GM18511 (cell line): ENCODE data around the gene UBA3.

ENCODE experiments used
- ATAC-seq: cut with Tn5 transposase; IDR thresholded peaks from one replicate; pipeline ENCODE4 v1.9.1; 2021; ENCODE audit warnings: mild to moderate bottlenecking, moderate library complexity; ENCODE audit not compliant: unreplicated experiment

Gene UBA3

DNA sequence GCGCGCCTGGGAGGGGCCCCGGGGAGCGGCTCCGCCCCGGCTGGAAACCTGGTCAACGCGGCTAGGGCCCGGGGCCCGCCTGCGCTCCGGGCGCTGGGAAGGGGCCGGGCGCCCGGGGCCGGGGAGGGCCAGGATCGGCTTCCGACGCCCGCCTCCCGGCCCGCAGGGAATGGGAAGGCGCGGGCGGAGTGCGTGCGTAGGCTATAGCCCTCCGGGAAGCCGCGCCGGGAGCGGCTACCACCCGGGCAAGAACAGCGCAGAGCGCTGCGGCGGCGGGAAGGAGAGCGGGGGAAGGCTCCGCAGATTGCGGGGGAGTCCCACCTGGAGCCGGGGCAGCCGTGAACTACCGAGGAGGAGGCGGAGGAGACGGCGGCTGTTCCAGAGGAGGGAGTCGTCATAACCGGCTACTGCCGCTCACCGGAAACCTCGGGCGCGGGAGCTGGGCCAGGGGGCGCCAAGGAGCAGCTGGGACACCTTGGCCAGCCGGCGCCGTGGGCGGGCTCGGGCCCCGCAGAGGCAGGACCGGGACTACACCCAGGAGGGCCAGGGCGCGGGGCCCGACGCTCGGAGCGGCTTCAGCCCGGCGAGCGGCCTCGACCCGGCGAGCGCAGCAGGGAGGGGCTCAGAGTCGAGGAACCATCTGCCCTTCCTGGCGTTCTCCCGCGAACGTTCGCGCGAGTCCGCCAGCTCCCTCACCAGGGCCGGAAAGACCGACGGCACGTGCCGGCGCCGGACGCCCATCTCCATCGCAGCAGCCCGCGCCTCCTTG, 66.7 kb downstream of the UBA3 start, which contains the start of gene EOGT:
EOGT (minus strand) TSS at position 432 of the 769 bp plus-strand sequence. CDS start 3,838 bp downstream, outside the sequence.
- peak; percentile 82 for ATAC-seq

DNA sequence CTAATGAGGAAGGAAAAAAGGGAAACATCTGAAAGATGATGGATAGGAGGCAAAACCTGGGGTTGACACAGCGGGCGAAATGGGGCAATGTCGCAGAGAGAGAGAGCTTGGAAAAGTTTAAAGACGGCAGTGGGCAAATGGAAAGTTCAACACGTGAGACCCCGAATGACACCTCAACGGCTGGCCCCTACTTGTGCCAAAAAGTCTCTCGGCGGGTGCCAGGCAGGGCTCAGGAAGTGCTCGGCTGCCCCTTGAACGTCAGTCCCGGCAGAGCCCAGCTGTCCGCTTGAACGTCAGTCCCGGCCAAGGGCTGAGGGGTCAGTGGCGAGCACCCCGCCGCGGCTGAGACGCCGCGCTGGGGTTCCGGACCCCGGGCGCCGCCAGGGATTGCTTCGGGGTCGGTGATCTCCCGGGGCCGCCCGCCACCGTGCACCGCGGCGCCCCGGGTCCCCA, 67.3 kb downstream of the UBA3 start:
- peak; percentile 49 for ATAC-seq

DNA sequence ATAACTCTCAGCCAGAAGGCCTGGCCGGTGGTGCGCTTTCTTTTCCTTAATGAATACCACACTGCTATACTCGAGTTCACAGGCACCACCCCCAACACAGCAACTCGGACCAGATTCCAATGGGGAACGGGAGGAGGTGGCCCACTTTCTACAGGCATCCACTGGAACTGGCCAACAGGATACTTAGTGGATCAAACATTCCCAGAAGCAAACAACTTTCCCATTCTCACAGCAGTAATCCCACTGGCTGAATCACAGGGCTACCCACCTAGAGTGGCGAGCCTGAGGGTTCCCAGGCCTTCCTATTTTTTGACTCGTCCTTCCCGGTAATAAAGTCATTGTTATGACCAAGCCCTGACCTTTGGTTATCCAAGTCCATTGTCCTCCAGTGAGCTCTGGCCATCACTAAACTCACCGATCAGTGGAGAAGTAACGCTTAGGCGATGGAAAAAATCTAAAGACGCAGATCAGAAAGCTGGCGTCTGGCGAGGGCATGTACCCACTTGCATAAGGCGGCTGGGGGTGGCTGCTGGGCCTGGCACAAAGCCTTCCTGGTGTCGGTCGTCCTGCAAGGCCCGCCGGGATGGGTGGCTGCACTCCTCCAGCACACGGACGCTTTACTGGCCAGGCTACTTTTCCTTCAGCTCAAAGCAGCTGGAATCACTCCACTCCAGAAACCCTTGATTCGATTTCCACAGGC, 67.9 kb downstream of the UBA3 start:
- ATAC-seq, result no peak

DNA sequence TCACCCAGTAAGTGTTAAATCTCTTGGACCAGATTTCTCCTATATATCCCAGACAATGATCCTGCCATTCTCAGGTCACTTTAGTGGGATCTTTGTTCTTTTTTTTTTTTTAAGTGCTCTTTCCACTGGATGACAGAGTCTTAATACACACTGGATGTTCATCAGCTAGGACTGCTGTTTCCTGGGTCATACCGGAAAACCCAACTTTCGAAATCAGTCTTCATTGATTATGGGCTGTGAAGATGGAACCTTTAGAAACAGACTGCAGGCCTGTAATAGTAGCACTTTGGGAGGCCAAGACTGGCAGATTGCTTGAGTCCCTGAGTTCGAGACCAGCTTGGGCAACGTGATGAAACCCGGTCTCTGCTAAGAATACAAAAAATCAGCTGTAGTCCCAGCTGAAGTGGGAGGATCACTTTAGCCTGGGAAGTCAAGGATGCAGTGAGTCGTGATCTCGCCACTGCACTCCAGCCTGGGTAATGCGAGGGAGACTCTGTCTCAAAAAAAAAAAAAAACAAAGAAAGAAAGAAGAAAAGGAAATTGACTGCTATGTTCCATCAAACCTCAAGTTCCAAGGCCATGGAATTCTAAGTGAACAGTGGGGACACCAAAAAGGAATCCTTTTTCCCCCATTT, 69.0 kb downstream of the UBA3 start:
- no peak for ATAC-seq

DNA sequence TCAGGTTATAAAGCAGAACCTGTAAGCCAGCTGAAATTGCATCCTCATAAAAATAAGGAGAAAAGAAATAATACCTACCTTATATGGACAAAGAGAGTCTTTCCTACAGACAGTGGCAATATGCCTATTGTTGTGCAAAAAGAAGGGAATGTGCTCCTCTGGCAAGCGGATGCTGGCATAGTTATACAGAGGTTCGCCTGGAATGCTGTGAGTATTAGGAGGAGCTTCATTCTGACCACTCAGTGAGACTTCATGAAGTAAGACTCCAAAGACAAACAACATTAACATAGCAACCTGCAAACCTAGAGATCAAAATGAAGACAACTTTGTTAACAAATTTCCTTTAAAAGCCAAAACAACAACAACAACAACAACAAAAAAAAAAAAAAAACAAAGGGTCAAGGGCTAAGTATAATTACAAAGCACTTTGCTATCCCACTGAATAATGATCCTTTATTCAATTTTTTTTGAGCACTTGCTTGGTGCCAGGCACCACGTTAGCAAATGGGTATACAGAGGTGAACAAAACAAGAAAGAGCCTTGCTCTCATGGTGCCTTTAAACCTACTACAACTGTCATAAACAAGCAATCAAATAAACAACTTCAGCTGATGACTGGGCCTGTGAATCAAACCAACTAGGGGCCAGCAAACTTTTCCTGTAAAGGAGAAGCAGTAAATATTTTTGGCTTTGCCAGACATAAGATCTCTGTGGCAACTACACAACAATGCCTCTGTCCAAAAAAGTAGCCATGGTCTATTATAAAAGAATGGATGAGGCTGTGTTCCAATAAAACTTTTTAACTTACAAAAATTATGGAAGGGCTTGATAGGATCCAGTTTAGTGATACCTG, 70.4 kb downstream of the UBA3 start:
- no peak for ATAC-seq

DNA sequence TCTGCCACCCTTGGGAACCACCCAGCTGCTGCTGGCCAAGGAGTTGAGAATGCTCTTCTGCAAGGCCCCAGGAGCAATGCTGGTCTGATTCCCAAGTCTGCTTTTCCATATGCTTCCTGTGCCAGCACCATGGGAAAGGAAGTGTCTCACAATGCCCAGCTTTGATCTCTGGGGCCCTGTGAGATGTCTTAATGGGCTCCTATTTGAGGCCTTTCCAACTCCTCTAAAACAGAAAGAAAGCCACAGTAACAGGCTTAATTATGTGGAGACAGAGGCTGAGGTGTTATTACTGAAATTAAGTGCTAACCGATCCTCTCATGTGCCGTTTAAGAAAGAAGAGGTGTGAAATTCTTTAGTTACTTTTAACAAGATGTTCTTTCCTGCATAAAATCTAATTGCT, 71.2 kb downstream of the UBA3 start:
- ATAC-seq, result peak; percentile 19

DNA sequence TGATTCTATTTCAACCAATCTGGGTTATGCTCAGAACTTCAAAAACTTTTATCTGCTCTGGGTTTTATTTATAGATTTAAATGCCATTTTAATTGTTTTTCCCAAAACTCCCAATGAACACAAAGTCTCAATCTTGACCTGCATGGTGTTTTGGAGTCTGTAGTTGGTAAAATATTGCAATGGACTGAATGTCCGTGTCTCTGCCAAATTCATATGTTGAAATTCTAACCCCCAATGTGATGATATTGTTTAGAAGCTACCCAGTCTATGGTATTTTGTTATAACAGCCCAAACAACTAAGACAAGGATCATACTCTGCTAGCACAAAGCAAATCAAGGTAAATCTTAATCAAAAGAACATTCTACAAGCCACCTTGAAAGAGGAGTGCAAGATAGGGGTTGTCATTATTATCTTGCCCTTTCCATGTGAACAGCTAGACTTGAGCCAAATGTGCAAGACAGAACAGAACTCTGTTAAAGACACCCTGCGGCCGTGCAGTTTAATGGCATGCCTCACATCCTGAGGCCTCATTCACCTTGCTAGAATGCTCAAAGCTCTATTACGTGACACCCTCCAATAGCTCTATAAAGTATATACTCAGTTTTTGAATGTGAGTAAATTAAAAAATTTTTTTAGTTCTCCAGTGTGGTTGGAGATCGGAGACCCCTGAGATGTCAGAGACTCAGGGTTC, 74.2 kb downstream of the UBA3 start:
- no peak for ATAC-seq

DNA sequence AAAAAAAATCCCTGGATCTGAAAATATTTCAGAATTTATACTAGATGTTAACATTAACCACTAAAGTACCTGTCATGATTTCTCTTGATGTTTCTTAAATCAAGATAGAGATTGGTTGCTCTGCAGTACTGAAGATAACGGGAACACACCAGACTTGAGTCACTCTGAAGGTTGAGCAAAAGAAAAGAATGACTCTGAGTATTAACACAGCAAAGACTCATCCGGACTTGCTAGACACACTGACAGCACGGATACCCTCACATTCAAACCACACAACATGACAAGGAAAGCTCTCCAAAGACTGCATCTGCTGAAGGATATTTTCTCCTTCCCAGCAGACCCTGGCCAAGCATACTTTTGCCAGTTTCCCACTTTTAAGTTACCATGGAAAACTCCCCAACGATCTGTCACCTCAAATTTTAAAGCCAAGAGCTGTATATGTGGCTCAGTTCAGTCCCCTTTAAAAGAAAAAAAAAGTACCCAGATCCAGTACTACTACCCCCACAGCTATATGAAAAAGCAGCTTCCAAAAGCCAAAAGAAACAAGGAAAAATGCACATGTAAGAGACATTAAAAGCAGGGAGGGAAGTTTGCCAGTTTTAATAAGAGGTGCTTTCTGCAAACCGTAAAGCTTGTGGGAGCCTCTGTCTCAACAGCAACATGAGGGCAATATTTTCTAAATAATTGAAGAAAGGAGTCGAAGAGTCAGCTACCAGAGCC, 74.9 kb downstream of the UBA3 start:
- ATAC-seq, result no peak
